NCI-H69 (cell line): ENCODE data around the gene PNPLA6.

Experiments
- DNase-seq: peaks from one replicate; lab custom pipeline; 2025; lab: John Stamatoyannopoulos, UW

Gene PNPLA6

DNA sequence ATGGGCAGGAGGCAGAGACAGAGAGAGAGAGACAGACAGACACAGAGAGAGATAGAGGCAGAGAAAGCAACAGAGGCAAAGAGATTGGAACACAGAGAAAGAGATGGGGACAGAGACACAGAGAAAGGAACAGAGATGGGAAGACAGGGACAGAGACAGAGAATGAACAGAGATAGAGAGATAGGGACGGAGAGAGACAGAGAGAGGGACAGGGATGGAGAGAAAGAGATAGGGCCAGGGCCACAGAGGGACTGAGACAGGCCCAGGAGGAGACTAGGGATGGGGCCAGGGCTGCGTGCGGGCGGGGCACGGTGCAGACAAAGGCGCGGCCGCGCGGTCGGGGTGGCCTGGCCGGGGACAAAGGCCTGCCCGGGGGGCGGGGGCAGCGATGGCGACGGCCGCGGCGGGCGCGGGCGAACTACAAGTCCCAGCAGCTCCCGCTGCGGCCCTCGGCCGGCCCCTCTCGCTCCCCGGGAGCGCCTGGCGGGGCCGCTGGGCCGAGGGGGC lies 19.8 kb upstream of the PNPLA6 start, which contains the start of gene ZNF358:
TSS of gene ZNF358 (plus strand) at position 459 of the 507 bp plus-strand sequence. CDS start 3,140 bp downstream, outside the sequence.
- DNase-seq, result peak; percentile 90

- peak; percentile 41 for DNase-seq
Observed at GRCh38 chr19:7516333-7516732, 19.2 kb upstream of the PNPLA6 start.

DNA sequence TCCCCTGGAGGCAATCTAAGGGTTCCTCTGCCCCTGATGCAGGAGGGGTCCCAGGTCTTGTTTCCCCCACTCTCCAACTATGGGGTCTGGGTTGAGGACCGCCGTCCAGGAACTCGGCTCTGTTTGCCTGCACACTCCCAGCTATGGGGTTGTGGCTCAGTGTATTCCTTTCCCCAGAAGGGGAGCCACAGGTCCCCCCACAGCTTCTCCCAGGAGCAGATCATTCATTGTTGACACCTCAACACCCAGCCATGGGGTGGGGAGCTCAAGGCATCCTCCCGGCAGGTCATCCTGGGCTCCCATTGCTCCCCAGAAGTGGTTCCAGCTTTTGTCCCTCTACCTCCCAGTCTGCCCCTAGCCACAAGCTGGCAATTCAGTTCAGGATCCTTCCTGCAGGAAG lies 18.6 kb upstream of the PNPLA6 start:
- DNase-seq, result no peak

GRCh38 chr19:7519361-7520130 lies 16.0 kb upstream of the PNPLA6 start:
- no peak for DNase-seq

GRCh38 chr19:7520131-7521051 lies 15.1 kb upstream of the PNPLA6 start:
- DNase-seq, result no peak

- no peak for DNase-seq
Observed at GRCh38 chr19:7521551-7522071, 13.9 kb upstream of the PNPLA6 start.

DNA sequence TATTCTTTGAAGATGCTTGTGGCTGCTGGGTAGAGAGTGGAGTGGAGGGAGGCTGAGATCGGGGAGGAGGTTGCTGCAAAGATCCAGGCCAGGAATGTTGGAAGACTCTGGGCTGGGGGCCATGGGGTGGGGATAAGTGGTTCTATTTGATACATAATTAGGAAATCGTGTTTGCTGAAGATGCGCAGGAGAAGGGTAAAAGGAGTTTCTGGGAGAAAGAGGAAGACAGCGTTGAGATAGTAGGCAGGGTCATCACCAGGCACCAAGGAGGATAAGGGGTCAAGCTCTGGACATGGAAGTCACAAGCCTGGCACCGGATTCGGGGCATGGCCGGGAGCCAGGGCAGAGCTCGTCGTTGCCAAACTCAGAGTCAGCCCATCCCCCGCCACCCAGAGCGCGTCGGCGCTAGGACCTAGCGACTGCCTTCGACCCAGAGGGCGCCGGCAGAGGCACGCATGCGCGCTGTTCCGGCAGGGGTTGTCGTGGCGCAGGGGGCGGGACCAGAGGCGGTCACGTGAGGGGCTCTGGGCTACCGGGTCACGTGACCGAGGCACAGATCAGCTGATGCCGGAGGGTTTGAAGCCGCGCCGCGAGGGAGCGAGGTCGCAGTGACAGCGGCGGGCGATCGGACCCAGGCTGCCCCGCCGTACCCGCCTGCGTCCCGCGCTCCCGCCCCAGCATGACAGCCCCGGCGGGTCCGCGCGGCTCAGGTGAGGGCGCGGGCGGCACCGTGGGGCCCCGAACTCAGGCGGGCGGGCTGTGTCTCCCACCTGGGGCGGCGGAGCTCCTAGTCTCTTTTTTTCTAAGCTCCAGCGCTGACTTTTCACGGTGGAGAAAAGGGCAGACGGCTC lies 13.2 kb upstream of the PNPLA6 start, which contains the start of gene MCOLN1:
TSS of gene MCOLN1 (plus strand) at position 553 of the 851 bp plus-strand sequence. CDS start at position 680, 127 bp downstream.
- DNase-seq, result peak; percentile 98

DNA sequence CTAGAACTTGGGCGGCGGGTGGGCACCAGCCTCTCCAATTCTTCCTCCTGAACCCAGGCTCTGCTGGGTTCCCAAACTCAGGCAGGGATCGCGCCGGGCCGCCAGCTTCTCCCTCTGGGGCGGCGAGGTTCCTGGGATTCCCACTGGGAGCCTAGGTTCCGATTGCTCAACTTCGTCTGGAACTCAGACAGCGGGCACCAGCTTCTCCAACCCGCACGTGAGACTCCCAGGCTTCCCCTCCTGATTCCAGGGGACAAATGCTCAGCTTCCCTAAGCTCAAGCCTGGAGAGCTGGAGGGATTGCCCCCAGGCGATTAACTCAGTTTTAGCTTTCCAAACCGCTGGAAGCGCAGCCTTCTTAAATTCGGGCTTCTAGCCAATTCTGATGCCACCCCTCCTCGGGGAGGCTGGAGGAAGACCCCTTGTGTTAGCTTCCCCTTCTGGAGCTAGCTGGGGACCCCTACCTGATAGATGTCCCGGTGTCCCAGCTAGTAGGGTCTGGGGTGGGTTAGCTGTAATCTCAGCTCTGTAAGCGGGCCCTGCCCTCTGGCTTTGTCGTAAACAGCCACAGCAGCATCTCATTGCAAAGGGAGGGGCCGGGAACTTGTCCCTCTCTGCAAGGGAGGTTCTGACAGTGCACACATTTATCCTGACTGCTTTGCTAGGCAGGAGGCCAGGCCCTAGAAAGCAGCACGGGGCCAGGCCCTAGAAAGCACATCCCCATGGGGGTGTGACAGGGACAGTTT lies 12.4 kb upstream of the PNPLA6 start:
- no peak for DNase-seq

DNA sequence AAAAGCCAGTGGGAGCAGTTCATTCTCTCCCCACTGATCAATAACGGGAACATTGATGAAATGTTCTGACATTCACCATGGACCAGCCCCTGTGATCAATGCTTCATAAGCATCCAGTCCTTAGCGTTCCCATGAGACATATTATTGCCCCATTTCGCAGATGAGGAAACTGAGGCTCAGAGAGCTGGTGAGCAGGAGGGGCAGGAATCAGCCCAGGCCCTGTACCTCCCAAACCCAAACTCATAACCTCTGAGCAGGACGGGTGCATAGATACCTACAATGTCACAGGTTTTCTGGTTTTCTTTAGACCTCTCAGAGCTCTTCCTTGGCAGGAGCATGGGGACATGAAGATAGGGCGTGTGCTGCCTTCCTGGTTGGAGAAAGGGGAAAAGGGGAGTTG lies 11.0 kb upstream of the PNPLA6 start:
- DNase-seq, result no peak

DNA sequence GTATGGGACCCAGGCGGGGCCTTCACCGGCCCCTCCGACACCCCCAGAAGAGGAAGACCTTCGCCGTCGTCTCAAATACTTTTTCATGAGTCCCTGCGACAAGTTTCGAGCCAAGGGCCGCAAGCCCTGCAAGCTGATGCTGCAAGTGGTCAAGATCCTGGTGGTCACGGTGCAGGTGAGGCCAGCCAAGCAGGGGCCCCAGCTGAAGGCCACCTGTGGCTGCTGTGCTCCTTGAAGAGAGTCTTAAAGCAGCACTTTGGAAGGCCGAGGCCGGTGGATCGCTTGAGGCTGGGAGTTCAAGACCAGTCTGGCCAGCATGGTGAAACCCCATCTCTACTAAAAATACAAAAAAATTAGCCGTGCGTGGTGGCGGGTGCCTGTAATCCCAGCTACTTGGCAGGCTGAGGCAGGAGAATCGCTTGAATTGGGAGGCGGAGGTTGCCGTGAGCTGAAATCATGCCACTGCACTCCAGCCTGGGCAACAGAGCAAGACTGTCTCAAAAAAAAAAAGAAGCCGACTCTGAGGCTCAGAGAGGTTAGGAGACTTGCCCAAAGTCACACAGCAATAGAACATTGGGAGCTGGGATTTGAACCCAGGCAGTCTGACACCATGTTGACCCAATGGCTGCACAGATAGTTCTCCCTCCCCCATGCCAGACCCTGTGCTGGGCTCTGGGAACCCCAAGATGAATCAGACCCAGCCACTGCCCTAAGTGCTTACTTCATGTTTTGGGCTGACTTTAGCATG lies 10.4 kb upstream of the PNPLA6 start:
- DNase-seq, result no peak

GRCh38 chr19:7526059-7526929 lies 9.2 kb upstream of the PNPLA6 start:
- no peak for DNase-seq

- DNase-seq, result no peak
Observed at GRCh38 chr19:7527516-7528191, 7.9 kb upstream of the PNPLA6 start.

GRCh38 chr19:7528192-7528519 lies 7.4 kb upstream of the PNPLA6 start:
- DNase-seq, result no peak

DNA sequence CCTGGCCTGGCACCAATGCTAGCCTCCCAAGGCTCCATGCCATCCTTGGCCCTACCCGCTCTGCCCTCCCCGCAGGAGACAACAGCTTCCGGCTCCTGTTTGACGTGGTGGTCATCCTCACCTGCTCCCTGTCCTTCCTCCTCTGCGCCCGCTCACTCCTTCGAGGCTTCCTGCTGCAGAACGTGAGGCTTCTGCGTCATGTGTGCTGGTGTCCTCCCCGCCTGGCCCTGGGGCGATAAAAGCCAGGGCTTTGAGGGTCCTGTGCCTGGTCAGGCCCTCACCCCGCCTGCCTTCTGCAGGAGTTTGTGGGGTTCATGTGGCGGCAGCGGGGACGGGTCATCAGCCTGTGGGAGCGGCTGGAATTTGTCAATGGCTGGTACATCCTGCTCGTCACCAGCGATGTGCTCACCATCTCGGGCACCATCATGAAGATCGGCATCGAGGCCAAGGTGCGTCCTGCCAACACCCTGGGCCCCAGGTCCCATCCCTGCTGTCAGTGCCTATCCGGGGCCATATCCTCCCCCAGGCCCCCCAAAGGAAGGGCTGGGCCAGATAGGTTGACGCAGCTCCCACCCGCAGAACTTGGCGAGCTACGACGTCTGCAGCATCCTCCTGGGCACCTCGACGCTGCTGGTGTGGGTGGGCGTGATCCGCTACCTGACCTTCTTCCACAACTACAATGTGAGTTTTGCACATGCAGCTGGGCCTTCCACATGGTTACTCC lies 6.8 kb upstream of the PNPLA6 start:
- DNase-seq, result no peak

GRCh38 chr19:7529246-7529600 lies 6.3 kb upstream of the PNPLA6 start:
- DNase-seq, result no peak

- DNase-seq, result no peak
Observed at GRCh38 chr19:7529610-7530490, 5.7 kb upstream of the PNPLA6 start.
